ENCODE measurements around the gene TMEM150A.
"Not testable (repeated sequence)": the region's sequence is repeated elsewhere in the genome, so short reads cannot be mapped to it uniquely, and the experiment has no call there.

Gene TMEM150A

GRCh38 chr2:85561280-85562212, 41.0 kb downstream of the TMEM150A start, which contains the start of gene GGCX:
GGCX (minus strand) TSS chr2:85561493; CDS start chr2:85561428, 65 bp downstream.
- no peaks in the 10 kb centered on the region for H3K9me3 Mint-ChIP-seq
- H3K4me1 Mint-ChIP-seq: peaks cover 25% of the 10 kb centered on the region
- peaks cover 3% of the 10 kb centered on the region for H3K27me3 Mint-ChIP-seq (ENCODE audit: low read depth, poor library complexity)
- H3K4me3 Mint-ChIP-seq: peak within 1 kb of the TSS; percentile 100
- DNase-seq: peak; percentile 95
- no peak for TF ChIP-seq CTCF (IDR thresholded peaks at IDR 0.05)
- peak within 1 kb of the TSS; percentile 99 for H3K27ac Mint-ChIP-seq
- peaks cover 10% of the 10 kb centered on the region for H3K36me3 Mint-ChIP-seq (ENCODE audit: low read depth)

GRCh38 chr2:85560812-85561279, 41.7 kb downstream of the TMEM150A start:
- peaks cover 3% of the 10 kb centered on the region for H3K27me3 Mint-ChIP-seq (ENCODE audit: low read depth, poor library complexity)
- TF ChIP-seq CTCF (IDR thresholded peaks at IDR 0.05): no peak
- peak overlapping the region; percentile 78 for H3K27ac Mint-ChIP-seq
- peaks cover 10% of the 10 kb centered on the region for H3K36me3 Mint-ChIP-seq (ENCODE audit: low read depth)
- no peaks in the 10 kb centered on the region for H3K9me3 Mint-ChIP-seq
- H3K4me1 Mint-ChIP-seq: peaks cover 25% of the 10 kb centered on the region
- DNase-seq: no peak
- peak overlapping the region; percentile 100 for H3K4me3 Mint-ChIP-seq

- DNase-seq; H3K9me3 Mint-ChIP-seq; H3K27me3 Mint-ChIP-seq (ENCODE audit: low read depth, poor library complexity): not testable (repeated sequence)
- H3K4me3 Mint-ChIP-seq: peak overlapping the region; percentile 100
- peak overlapping the region; percentile 78 for H3K27ac Mint-ChIP-seq
- peaks cover 11% of the 10 kb centered on the region for H3K36me3 Mint-ChIP-seq (ENCODE audit: low read depth)
- H3K4me1 Mint-ChIP-seq: peaks cover 25% of the 10 kb centered on the region
Measured at GRCh38 chr2:85560403-85560726, 42.1 kb downstream of the TMEM150A start.

- H3K36me3 Mint-ChIP-seq (ENCODE audit: low read depth): peaks cover 25% of the 10 kb centered on the region
- H3K4me1 Mint-ChIP-seq: peaks cover 25% of the 10 kb centered on the region
- no peak overlapping the region for H3K27ac Mint-ChIP-seq
- DNase-seq: no peak
- no peak for TF ChIP-seq CTCF (IDR thresholded peaks at IDR 0.05)
- no peaks in the 10 kb centered on the region for H3K27me3 Mint-ChIP-seq (ENCODE audit: low read depth, poor library complexity)
- H3K9me3 Mint-ChIP-seq: no peaks in the 10 kb centered on the region
- no peak overlapping the region for H3K4me3 Mint-ChIP-seq
Measured at GRCh38 chr2:85558160-85558559, 44.3 kb downstream of the TMEM150A start.

- TF ChIP-seq CTCF (IDR thresholded peaks at IDR 0.05): no peak
- H3K27me3 Mint-ChIP-seq (ENCODE audit: low read depth, poor library complexity): no peaks in the 10 kb centered on the region
- H3K36me3 Mint-ChIP-seq (ENCODE audit: low read depth): peaks cover 25% of the 10 kb centered on the region
- no peaks in the 10 kb centered on the region for H3K9me3 Mint-ChIP-seq
- no peak overlapping the region for H3K4me3 Mint-ChIP-seq
- DNase-seq: no peak
- peaks cover 25% of the 10 kb centered on the region for H3K4me1 Mint-ChIP-seq
- no peak overlapping the region for H3K27ac Mint-ChIP-seq
Measured at GRCh38 chr2:85557130-85557529, 45.4 kb downstream of the TMEM150A start.

- Mint-ChIP-seq H3K4me3 (no peak overlapping the region), H3K36me3 (ENCODE audit: low read depth) (peaks cover 38% of the 10 kb centered on the region), H3K4me1 (peaks cover 11% of the 10 kb centered on the region), H3K9me3 (no peaks in the 10 kb centered on the region), H3K27ac (peak overlapping the region; percentile 29), H3K27me3 (ENCODE audit: low read depth, poor library complexity) (no peaks in the 10 kb centered on the region)
- TF ChIP-seq CTCF (IDR thresholded peaks at IDR 0.05): no peak
- DNase-seq: no peak
Measured at GRCh38 chr2:85554980-85555612, 47.4 kb downstream of the TMEM150A start.

Data from nephron progenitor cell (in vitro differentiated cells).